GM12891 (cell line): ENCODE measurements around the gene TRAF1.

Source experiments
- POLR2A ChIP-seq: IDR thresholded peaks from 2 replicates; pipeline ENCODE4 v1.6.1; 2011; ENCODE audit warnings: low read depth, low read length, control low read depth
- POLR2AphosphoS5 ChIP-seq: IDR thresholded peaks from 2 replicates; pipeline ENCODE4 v1.6.1; 2011; ENCODE audit warnings: low read depth, low read length, control low read depth
- TAF1 ChIP-seq: IDR thresholded peaks from 2 replicates; pipeline ENCODE4 v1.6.1; 2011; ENCODE audit warnings: low read depth, low read length, control low read depth

- peak; percentile 52; the same call in 1 of the 2 replicates for TF ChIP-seq POLR2A
- TF ChIP-seq POLR2AphosphoS5: 0 out of 2 replicates have a peak, but pooled peaks have one; percentile 15
- TF ChIP-seq TAF1: no peak
Measured at GRCh38 chr9:120890320-120891244, 36.0 kb downstream of the TRAF1 start.
